GM12875 (cell line): ENCODE data around the gene AGTR1.

Source experiments
- H3K4me3 ChIP-seq: one replicate; pipeline ENCODE4 v1.5.1; 2011; ENCODE audit warnings: low read depth, low read length, control low read depth
- TF ChIP-seq, protein P1 (sequence below): IDR thresholded peaks from 2 replicates; pipeline ENCODE4 v1.5.1; 2011; ENCODE audit warnings: low read depth, mild to moderate bottlenecking, control low read depth, inconsistent platforms, low read length, moderate library complexity, borderline replicate concordance; ENCODE audit not compliant: insufficient read depth

The AGTR1 gene

DNA sequence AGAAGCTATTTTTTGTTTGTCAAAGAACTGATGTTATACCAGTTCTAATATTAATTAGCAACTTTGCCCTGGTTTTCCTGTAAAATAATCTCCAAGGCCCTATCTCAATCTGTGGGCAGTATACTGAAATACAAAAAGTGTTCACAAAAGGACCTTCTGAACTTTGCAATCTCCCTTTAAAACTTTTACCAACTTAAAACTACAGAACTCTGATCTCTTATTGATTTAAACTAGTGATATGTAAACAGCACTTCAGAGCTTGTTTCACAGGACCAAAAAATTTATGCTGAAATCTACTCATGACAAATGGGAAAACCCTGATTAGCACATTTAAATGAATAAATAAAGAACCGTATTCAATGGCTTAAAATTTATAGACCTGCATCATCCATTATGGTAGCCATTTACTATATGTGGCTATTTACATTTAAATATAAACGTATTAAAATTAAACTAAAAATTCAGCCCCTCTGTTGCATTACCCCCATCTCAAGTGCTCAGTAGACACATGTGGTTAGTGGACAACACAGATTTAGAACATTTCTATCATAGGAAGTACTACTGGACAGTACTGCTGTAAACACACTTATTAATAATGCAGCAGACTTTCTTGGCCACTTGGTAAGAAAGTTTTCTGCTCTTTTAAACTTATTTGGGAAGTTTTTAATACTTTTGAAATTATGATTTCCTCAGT is 12.0 kb downstream of the AGTR1 start:
- no peak overlapping the region for H3K4me3 ChIP-seq
- TF ChIP-seq, protein P1, sequence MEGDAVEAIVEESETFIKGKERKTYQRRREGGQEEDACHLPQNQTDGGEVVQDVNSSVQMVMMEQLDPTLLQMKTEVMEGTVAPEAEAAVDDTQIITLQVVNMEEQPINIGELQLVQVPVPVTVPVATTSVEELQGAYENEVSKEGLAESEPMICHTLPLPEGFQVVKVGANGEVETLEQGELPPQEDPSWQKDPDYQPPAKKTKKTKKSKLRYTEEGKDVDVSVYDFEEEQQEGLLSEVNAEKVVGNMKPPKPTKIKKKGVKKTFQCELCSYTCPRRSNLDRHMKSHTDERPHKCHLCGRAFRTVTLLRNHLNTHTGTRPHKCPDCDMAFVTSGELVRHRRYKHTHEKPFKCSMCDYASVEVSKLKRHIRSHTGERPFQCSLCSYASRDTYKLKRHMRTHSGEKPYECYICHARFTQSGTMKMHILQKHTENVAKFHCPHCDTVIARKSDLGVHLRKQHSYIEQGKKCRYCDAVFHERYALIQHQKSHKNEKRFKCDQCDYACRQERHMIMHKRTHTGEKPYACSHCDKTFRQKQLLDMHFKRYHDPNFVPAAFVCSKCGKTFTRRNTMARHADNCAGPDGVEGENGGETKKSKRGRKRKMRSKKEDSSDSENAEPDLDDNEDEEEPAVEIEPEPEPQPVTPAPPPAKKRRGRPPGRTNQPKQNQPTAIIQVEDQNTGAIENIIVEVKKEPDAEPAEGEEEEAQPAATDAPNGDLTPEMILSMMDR, result no peak

DNA sequence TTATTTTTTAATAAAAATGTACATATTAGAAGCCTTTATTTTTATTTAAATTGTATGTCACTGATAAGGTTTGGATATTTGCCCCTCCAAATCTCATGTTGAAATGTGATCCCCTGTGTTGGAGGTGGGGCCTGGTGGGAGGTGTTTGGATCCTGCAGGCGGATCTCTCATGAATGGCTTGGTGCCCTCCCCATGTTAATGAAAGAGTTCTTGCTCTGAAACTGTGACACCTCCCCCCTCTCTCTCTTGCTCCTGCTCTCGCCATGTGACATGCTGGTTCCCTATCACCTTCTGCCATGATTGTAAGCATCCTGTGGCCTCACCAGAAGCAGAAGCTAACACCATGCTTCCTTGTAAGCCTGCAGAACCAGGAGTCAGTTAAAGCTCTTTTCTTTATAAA is 13.0 kb downstream of the AGTR1 start:
- TF ChIP-seq, protein P1, result no peak
- H3K4me3 ChIP-seq, result no peak overlapping the region

DNA sequence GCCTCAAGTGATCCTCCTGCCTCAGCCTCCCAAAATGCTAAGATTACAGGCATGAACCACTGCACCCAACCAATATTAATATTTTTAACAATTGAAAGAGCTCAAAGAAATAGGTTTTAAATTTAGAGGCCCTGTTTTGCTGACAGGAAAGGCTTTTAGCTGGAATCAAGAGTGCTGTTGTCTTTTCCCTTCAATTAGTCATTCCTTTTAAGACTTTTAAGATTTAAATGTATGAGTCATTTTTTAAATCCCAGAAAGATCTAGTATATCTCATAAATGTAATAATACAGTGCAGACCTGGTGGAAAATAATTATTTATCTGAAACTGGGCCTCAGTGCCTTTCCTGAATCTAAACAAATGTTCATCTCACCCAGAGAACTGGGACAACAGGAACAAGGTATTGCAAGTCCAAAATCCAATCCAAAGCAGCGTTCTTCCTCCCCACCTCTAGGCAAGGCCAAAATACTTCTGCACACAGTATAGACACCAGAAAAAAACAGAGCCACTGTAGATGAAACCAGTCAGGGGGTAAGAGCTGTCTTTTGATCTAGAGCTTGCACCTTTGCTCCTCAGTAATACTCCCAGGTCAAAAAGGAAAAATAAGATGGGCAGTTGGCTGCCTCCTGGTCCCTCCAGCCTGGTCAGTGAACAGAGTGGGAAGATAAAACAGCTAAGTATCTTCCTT is 14.4 kb downstream of the AGTR1 start:
- TF ChIP-seq, protein P1, result no peak
- H3K4me3 ChIP-seq, result no peak overlapping the region

DNA sequence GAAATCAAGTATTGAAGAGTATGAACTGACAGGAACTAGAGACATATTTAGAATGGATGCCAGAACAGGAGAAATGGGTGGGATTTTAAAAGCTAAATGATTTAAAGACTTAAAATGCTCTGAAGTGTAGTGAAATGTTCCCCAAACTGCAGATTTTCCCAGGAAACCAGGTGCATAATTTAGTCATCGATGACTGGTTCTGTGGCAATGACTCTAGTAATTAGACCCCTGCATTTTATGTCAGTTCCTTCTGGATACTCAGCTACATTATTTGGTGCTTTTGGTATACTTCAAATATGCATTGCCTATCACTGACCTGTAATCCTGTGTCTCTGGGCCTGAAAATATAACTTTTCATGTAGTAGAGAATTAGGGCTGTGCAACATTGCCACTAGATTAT is 16.8 kb downstream of the AGTR1 start:
- TF ChIP-seq, protein P1, result no peak
- no peak overlapping the region for H3K4me3 ChIP-seq

DNA sequence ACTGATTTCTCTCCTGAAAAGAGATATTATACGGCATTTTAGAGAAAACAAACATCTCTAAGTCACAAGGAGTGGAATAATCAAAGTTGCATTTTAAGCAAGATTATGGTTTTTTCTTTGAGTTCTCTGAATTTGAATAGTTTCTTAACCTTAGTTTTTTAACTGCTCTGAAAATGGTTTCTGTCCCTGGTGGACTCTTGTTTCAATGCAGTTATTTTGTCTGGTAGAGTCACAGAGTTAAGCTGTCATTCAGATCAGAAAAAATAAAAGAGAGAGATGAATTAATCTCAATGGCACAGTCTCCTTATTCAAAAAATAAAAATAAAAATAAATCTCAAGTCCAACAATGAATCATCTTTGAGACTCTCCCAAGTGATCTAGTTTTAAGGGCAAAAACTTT is 19.0 kb downstream of the AGTR1 start:
- TF ChIP-seq, protein P1, result no peak
- H3K4me3 ChIP-seq, result no peak overlapping the region

DNA sequence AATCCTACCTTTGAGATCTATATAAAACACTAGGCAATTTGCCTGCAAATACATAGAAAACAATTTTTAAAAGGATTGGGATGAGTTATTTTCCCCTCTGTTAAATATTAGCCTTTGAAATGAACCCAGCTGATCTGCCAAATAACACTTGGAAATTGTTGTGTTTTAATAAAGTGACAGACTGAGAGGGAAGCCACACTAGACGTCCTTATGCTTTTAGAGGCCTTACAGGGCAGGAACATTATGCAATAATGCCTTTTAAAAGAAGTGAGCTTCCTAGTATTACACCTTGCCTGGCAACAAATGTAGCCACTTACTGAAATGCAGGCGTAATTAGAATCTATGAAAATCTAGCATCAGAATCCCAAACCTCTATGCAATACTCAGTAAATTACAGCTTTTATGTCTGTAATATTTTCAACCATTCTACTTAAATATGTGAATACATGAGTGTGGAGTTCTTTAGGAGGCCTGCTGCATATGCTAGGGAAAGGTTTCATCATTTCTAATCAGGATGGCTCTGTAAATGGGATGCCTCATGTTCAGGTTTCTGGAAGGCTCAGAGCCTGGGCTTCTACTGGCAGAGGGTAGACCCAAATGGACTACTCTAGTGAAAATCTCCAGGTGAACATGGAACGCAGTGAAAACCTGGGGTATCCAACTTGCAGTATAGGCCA is 20.3 kb downstream of the AGTR1 start:
- no peak overlapping the region for H3K4me3 ChIP-seq
- TF ChIP-seq, protein P1, result no peak
